K562 treated with DMSO at 1 percent for 4 hours (cell line): ENCODE results near the gene OR5AK2. TPM values are rescaled to one million over a fixed set of nuclear protein-coding genes. Genes with fewer than 3 reads are reported as not detected.

ENCODE experiments used
- total RNA-seq: library from RNA; unstranded; fragments of 300-600 nt; gene quantifications from 2 replicates; pipeline ENCODE4 v1.2.3, GENCODE V29; 2022; ENCODE audit not compliant: insufficient read depth

Gene OR5AK2, protein sequence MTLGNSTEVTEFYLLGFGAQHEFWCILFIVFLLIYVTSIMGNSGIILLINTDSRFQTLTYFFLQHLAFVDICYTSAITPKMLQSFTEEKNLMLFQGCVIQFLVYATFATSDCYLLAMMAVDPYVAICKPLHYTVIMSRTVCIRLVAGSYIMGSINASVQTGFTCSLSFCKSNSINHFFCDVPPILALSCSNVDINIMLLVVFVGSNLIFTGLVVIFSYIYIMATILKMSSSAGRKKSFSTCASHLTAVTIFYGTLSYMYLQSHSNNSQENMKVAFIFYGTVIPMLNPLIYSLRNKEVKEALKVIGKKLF
- total RNA-seq: not detected in 2 replicates

DNA sequence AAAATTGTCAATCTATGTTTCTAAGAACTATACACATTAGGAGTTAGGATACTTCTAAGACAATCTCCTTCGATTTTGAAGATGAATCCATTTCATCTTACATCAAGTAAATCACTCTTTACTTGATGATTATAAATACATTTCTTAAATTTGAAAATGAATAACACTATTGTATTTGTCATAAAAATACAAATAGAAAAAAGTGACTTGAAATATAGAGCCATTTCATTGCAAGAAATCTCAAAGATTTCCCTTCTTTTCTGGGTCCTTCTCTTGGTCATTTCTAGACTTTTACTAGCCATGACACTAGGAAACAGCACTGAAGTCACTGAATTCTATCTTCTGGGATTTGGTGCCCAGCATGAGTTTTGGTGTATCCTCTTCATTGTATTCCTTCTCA, at the start of gene OR5AK2:
OR5AK2 (plus strand) TSS at position 301 of the 400 bp plus-strand sequence; CDS start at position 301, 0 bp downstream.

Other genes with a start within 250 kb of the OR5AK2 start
- not detected in 2 replicates for gene OR9G4, start 240.2 kb upstream of the OR5AK2 start, total RNA-seq
- gene LRRC55, start 193.0 kb downstream of the OR5AK2 start, total RNA-seq: not detected in 2 replicates
- 0.33 and 0.67 TPM in 2 replicates for gene APLNR, start 248.3 kb downstream of the OR5AK2 start, total RNA-seq